Measurements from ENCODE around the gene SEC31A.
"Not testable (repeated sequence)": the region's sequence is repeated elsewhere in the genome, so short reads cannot be mapped to it uniquely, and the experiment has no call there.

SEC31A gene

GRCh38 chr4:82891707-82892466 lies 934 bp upstream of the SEC31A start:
- peaks cover 23% of the 10 kb centered on the region for H3K36me3 ChIP-seq (ENCODE audit: insufficient read depth, low read length)
- H3K9me3 ChIP-seq (replicated peaks; ENCODE audit: low read length): no peaks in the 10 kb centered on the region
- peak overlapping the region; percentile 93 for H3K4me2 ChIP-seq (ENCODE audit: low read length)
- H3K9ac ChIP-seq (ENCODE audit: low read depth, low read length): peak overlapping the region; percentile 99
- peak overlapping the region; percentile 97 for H3K4me3 ChIP-seq (ENCODE audit: low read length)
- H3K27me3 ChIP-seq (ENCODE audit: control insufficient read depth, insufficient read depth, low read length): no peaks in the 10 kb centered on the region
- peaks cover 12% of the 10 kb centered on the region for H3K4me1 ChIP-seq (ENCODE audit: control insufficient read depth, insufficient read depth, low read length)

- Histone ChIP-seq H3K9me3 (replicated peaks; ENCODE audit: low read length) (no peaks in the 10 kb centered on the region), H3K4me2 (ENCODE audit: low read length) (peak overlapping the region; percentile 93), H3K36me3 (ENCODE audit: insufficient read depth, low read length) (peaks cover 30% of the 10 kb centered on the region), H3K9ac (ENCODE audit: low read depth, low read length) (peak overlapping the region; percentile 99), H3K4me3 (ENCODE audit: low read length) (peak overlapping the region; percentile 97), H3K27me3 (ENCODE audit: control insufficient read depth, insufficient read depth, low read length) (no peaks in the 10 kb centered on the region), H3K4me1 (ENCODE audit: control insufficient read depth, insufficient read depth, low read length) (peaks cover 26% of the 10 kb centered on the region)
These were observed 439 bp downstream of the SEC31A start for GRCh38 chr4:82890528-82890900.

GRCh38 chr4:82889287-82889686 lies 1.7 kb downstream of the SEC31A start:
- H3K27me3 ChIP-seq (ENCODE audit: control insufficient read depth, insufficient read depth, low read length): no peaks in the 10 kb centered on the region
- peak overlapping the region; percentile 97 for H3K4me3 ChIP-seq (ENCODE audit: low read length)
- peaks cover 28% of the 10 kb centered on the region for H3K4me1 ChIP-seq (ENCODE audit: control insufficient read depth, insufficient read depth, low read length)
- no peaks in the 10 kb centered on the region for H3K9me3 ChIP-seq (replicated peaks; ENCODE audit: low read length)
- H3K36me3 ChIP-seq (ENCODE audit: insufficient read depth, low read length): peaks cover 20% of the 10 kb centered on the region
- peak overlapping the region; percentile 99 for H3K9ac ChIP-seq (ENCODE audit: low read depth, low read length)
- peak overlapping the region; percentile 93 for H3K4me2 ChIP-seq (ENCODE audit: low read length)

- H3K4me1 ChIP-seq (ENCODE audit: control insufficient read depth, insufficient read depth, low read length): peaks cover 21% of the 10 kb centered on the region
- H3K9me3 ChIP-seq (replicated peaks; ENCODE audit: low read length): no peaks in the 10 kb centered on the region
- peak overlapping the region; percentile 18 for H3K9ac ChIP-seq (ENCODE audit: low read depth, low read length)
- peaks cover 22% of the 10 kb centered on the region for H3K36me3 ChIP-seq (ENCODE audit: insufficient read depth, low read length)
- peak overlapping the region; percentile 10 for H3K4me3 ChIP-seq (ENCODE audit: low read length)
- H3K4me2 ChIP-seq (ENCODE audit: low read length): peak overlapping the region; percentile 71
- H3K27me3 ChIP-seq (ENCODE audit: control insufficient read depth, insufficient read depth, low read length): no peaks in the 10 kb centered on the region
These were observed 4.6 kb downstream of the SEC31A start for GRCh38 chr4:82886147-82886942.

GRCh38 chr4:82885410-82885809 lies 5.5 kb downstream of the SEC31A start:
- H3K9ac ChIP-seq (ENCODE audit: low read depth, low read length): no peak overlapping the region

GRCh38 chr4:82868572-82868971 lies 22.4 kb downstream of the SEC31A start:
- no peak overlapping the region for H3K9ac ChIP-seq (ENCODE audit: low read depth, low read length)
- H3K4me3 ChIP-seq (ENCODE audit: low read length): no peak overlapping the region
- peaks cover 83% of the 10 kb centered on the region for H3K36me3 ChIP-seq (ENCODE audit: insufficient read depth, low read length)
- peaks cover 21% of the 10 kb centered on the region for H3K4me1 ChIP-seq (ENCODE audit: control insufficient read depth, insufficient read depth, low read length)
- H3K9me3 ChIP-seq (replicated peaks; ENCODE audit: low read length): no peaks in the 10 kb centered on the region
- no peak overlapping the region for H3K4me2 ChIP-seq (ENCODE audit: low read length)
- no peaks in the 10 kb centered on the region for H3K27me3 ChIP-seq (ENCODE audit: control insufficient read depth, insufficient read depth, low read length)

More at GRCh38 chr4:82885410-82885809, 5.5 kb downstream of the SEC31A start:
- H3K4me1 ChIP-seq (ENCODE audit: control insufficient read depth, insufficient read depth, low read length): peaks cover 21% of the 10 kb centered on the region
- H3K36me3 ChIP-seq (ENCODE audit: insufficient read depth, low read length): peaks cover 25% of the 10 kb centered on the region
- no peaks in the 10 kb centered on the region for H3K9me3 ChIP-seq (replicated peaks; ENCODE audit: low read length)
- peak overlapping the region; percentile 71 for H3K4me2 ChIP-seq (ENCODE audit: low read length)
- no peaks in the 10 kb centered on the region for H3K27me3 ChIP-seq (ENCODE audit: control insufficient read depth, insufficient read depth, low read length)
- no peak overlapping the region for H3K4me3 ChIP-seq (ENCODE audit: low read length)

GRCh38 chr4:82866706-82867385 lies 24.1 kb downstream of the SEC31A start:
- Histone ChIP-seq H3K9me3 (replicated peaks; ENCODE audit: low read length) (no peaks in the 10 kb centered on the region), H3K27me3 (ENCODE audit: control insufficient read depth, insufficient read depth, low read length) (no peaks in the 10 kb centered on the region), H3K4me1 (ENCODE audit: control insufficient read depth, insufficient read depth, low read length) (peaks cover 21% of the 10 kb centered on the region), H3K36me3 (ENCODE audit: insufficient read depth, low read length) (peaks cover 81% of the 10 kb centered on the region), H3K9ac (ENCODE audit: low read depth, low read length) (peak overlapping the region; percentile 50), H3K4me3 (ENCODE audit: low read length) (no peak overlapping the region), H3K4me2 (ENCODE audit: low read length) (no peak overlapping the region)

GRCh38 chr4:82866033-82866432 lies 24.9 kb downstream of the SEC31A start:
- peaks cover 81% of the 10 kb centered on the region for H3K36me3 ChIP-seq (ENCODE audit: insufficient read depth, low read length)
- H3K9me3 ChIP-seq (replicated peaks; ENCODE audit: low read length); H3K4me2 ChIP-seq (ENCODE audit: low read length); H3K4me3 ChIP-seq (ENCODE audit: low read length); H3K27me3 ChIP-seq (ENCODE audit: control insufficient read depth, insufficient read depth, low read length): not testable (repeated sequence)
- H3K9ac ChIP-seq (ENCODE audit: low read depth, low read length): peak overlapping the region; percentile 50
- peaks cover 21% of the 10 kb centered on the region for H3K4me1 ChIP-seq (ENCODE audit: control insufficient read depth, insufficient read depth, low read length)

GRCh38 chr4:82865592-82865991 lies 25.4 kb downstream of the SEC31A start:
- H3K9me3 ChIP-seq (replicated peaks; ENCODE audit: low read length): no peaks in the 10 kb centered on the region
- peak overlapping the region; percentile 50 for H3K9ac ChIP-seq (ENCODE audit: low read depth, low read length)
- H3K36me3 ChIP-seq (ENCODE audit: insufficient read depth, low read length): peaks cover 81% of the 10 kb centered on the region
- H3K27me3 ChIP-seq (ENCODE audit: control insufficient read depth, insufficient read depth, low read length): no peaks in the 10 kb centered on the region
- H3K4me1 ChIP-seq (ENCODE audit: control insufficient read depth, insufficient read depth, low read length): peaks cover 21% of the 10 kb centered on the region
- H3K4me2 ChIP-seq (ENCODE audit: low read length): peak overlapping the region; percentile 28
- H3K4me3 ChIP-seq (ENCODE audit: low read length): no peak overlapping the region

- Histone ChIP-seq H3K36me3 (ENCODE audit: insufficient read depth, low read length) (peaks cover 71% of the 10 kb centered on the region), H3K4me1 (ENCODE audit: control insufficient read depth, insufficient read depth, low read length) (peaks cover 21% of the 10 kb centered on the region), H3K4me3 (ENCODE audit: low read length) (no peak overlapping the region)
These were observed 26.5 kb downstream of the SEC31A start for GRCh38 chr4:82864336-82864979.

GRCh38 chr4:82861529-82861928 lies 29.4 kb downstream of the SEC31A start:
- H3K9me3 ChIP-seq (replicated peaks; ENCODE audit: low read length): no peaks in the 10 kb centered on the region
- H3K4me3 ChIP-seq (ENCODE audit: low read length): no peak overlapping the region
- H3K9ac ChIP-seq (ENCODE audit: low read depth, low read length): no peak overlapping the region
- H3K36me3 ChIP-seq (ENCODE audit: insufficient read depth, low read length): peaks cover 72% of the 10 kb centered on the region
- no peaks in the 10 kb centered on the region for H3K27me3 ChIP-seq (ENCODE audit: control insufficient read depth, insufficient read depth, low read length)
- H3K4me2 ChIP-seq (ENCODE audit: low read length): no peak overlapping the region
- peaks cover 18% of the 10 kb centered on the region for H3K4me1 ChIP-seq (ENCODE audit: control insufficient read depth, insufficient read depth, low read length)

More at GRCh38 chr4:82864336-82864979, 26.5 kb downstream of the SEC31A start:
- H3K9me3 ChIP-seq (replicated peaks; ENCODE audit: low read length): no peaks in the 10 kb centered on the region
- no peak overlapping the region for H3K4me2 ChIP-seq (ENCODE audit: low read length)
- no peaks in the 10 kb centered on the region for H3K27me3 ChIP-seq (ENCODE audit: control insufficient read depth, insufficient read depth, low read length)
- H3K9ac ChIP-seq (ENCODE audit: low read depth, low read length): no peak overlapping the region

Measured in skeletal muscle satellite cell (primary cell).